ENCODE results near the gene NPAS2.

Gene NPAS2

GRCh38 chr2:100823665-100824438, 3.9 kb downstream of the NPAS2 start:
- DNase-seq, result no peak

DNA sequence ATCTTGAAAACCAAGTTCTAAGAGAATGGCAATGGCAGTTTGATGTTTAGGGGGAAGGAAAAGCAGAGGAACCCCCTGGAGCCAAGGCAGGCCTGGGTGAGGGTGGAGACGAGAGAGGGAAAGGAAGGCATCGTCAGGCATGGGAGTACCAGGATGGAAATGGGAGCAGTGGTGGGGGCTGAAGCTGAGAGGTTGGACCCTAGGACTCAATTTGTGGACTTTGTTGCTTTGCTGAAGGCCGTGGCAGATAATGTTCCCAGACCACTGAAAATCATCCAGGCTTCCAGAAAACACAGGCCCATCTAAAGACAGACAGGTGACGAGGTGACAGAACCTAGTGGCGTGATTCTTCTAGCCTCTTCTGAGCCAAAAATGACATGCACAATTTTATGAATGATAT, 4.9 kb downstream of the NPAS2 start:
- no peak for DNase-seq

- no peak for DNase-seq
Measured at GRCh38 chr2:100826494-100826893, 6.6 kb downstream of the NPAS2 start.

DNA sequence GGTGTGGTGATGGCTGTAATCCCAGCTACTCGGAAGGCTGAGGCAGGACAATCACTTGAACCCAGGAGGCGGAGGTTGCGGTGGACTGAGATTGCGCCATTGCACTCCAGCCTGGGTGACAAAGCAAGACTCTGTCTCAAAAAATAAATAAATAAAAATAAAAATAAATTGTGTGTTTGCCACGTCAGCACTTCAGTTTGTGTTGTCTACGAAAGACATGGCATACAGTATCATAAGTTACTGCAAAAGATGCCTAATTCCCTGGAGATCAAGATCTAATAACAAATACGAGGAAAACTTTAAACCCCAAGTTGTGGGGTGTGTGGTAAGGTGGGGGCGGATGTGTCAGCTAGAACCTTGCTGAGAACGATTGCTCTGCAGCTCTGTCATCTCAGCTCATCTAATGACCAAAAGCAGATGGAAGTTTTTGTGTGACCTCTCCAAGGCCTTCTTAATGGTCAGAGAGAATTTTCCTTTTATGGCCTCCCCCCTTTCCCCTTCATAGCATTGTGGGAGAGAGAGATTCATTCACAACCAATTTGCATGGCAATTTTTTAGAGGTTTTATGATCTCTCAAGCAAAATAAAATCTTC, 11.3 kb downstream of the NPAS2 start:
- no peak for DNase-seq

GRCh38 chr2:100831831-100832230, 11.9 kb downstream of the NPAS2 start:
- DNase-seq, result no peak

DNA sequence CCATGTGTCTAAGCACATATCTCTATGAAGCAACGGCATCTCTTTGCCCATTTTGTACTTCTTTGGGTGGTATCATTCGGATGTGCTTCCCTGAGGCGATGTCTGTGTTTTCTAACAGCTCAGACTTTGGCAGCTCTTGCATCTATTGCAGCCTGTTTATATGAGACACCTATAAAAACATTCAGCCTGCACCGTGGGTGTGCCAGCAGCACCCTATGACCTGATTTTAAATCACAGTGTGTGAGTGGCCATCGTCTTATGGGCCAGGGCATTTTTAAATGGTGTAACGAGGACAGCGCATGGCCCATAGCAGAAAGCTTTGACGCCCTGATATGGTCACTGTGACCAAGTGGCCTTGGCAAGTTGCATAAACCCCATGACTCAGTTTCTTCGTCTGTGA, 12.9 kb downstream of the NPAS2 start:
- DNase-seq, result no peak

- no peak for DNase-seq
Measured at GRCh38 chr2:100833331-100833730, 13.4 kb downstream of the NPAS2 start.

DNA sequence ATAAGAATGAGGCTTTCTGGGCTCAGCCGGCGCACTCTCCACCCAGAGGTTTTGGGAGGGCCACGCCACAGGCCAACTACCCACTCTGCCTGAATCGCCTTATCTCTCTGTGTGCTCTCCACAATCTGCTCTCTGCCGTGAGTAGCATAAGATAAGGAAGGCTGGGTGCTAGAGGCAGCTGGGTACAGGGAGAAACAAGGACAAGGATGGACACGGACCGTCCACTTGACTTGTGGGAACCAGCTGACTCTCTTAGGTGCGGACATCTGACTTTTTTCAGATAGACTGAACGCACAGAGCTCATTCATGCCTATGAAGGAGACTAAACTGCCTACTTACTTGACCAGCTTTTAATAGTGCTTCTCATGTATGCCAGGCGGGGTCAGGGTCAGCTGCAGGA, 14.3 kb downstream of the NPAS2 start:
- no peak for DNase-seq

- no peak for DNase-seq
Measured at GRCh38 chr2:100835006-100835659, 15.2 kb downstream of the NPAS2 start.

DNA sequence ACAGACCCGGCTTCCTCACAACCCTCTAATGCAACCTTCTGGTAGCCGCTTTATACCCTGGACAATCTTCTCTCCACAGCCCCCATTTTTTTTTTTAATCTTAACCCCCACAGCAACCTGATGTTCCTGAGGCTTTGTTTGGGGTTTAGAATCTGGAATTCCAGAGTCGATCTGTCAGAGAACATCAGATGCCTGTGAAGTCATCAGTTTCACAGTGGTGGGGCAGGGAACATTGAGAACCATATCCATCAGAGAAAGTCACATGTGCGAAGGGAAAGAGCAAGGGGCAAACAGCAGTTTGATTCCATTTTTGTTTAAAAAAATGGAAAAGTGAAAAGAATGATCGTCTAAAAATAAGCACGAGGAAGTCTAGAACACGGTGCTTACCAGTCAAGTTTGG, 20.6 kb downstream of the NPAS2 start:
- no peak for DNase-seq

- DNase-seq, result no peak
Measured at GRCh38 chr2:100842241-100842922, 22.4 kb downstream of the NPAS2 start.

DNA sequence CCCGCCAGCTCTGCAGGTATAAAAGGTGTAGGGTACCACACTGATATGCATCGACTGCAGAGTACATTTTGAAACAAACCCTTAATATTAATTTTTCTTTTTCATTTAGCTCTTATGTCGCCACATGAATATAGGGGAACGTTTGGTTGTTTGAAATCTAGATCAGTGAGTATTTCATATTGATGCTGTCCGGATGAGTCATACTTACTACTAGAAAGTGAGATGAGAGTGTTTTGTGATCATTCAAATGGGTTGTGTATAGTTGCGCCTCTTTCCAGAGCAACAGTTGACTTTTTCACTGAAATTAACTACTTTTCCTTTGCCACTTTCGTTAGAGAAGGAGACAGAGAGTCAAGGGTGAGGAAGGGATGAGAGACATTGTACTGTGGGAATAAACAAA, 24.6 kb downstream of the NPAS2 start:
- no peak for DNase-seq

GRCh38 chr2:100845141-100845991, 25.4 kb downstream of the NPAS2 start:
- no peak for DNase-seq

DNA sequence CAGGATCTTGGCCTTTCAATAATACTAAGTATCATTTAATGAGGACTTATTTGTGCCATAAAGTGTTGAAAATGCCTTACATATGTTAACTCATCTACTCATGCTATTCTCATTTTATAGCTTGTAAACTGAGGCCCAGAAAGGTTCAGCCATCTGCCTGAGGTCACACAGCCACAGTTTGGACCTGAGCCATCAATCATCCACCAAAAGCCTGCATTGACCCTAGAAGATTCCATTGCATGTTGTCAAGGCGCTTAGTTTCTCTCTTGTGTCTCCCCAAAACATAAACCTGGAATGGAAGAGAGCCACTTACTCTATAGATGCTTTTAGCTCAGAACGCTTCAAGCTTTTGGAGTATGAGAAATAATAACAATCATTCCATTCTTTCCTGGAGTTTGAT, 26.8 kb downstream of the NPAS2 start:
- DNase-seq, result no peak

- no peak for DNase-seq
Measured at GRCh38 chr2:100852447-100852846, 32.5 kb downstream of the NPAS2 start.

- no peak for DNase-seq
Measured at GRCh38 chr2:100852999-100853908, 33.3 kb downstream of the NPAS2 start.

DNA sequence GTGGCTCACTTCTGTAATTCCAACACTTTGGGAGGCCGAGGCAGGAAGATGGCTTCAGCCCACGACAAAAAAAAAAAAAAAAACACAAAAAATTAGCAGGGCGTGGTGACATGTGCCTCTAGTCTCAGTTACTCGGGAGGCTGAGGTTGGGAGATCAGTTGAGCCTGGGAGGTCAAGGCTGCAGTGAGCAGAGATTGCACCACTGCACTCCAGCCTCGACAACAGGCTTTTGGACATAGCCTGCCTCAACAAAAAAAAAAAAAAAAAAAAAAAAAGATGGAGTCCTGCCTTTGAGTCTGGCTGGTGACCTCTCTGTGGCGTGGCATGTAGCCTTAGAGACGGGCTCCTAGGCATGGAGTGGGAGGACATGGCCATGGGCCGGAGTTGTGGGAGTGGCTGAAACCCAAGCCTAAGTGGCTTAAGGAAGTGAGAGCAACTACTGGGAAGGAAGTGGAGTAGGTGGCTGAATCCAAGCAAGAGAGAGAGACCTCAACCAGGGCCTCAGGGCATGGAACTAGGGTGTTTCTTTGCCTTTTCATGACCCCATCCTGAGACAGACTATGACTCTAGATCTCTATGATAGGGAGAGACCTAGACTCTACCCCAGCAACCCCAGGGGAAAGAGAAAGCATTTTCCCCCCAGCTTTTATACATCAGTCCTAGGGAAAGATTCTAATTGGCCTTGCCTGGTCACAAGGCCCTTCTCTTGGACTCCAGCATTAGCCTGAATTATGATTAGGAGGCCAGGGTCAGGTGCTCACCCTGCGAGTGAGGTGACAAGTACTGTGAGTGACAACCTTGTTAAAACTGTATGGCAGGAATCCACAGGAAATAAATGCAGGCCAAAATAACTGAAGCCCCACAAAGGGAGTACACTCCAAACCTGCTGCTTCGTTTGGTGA, 34.2 kb downstream of the NPAS2 start:
- DNase-seq, result no peak

DNA sequence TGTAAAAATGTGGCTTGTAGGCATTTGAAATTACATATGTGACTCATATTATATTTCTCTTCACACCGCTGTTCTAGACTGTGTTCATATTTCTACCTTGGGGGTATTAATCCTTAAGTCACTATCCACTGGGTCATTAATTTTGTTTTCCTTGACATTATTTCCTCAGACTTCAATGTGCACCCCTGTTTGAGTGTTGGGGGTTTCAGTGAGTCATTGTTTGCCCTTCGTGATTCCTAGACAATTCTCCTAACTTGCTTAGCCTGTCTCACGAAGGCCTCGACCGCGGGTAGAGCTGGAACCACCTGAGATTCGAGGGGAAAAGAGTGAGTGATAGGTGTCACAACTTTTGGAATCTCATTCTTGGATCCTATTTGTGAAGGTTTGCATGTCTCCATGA, 35.1 kb downstream of the NPAS2 start:
- no peak for DNase-seq

GRCh38 chr2:100855606-100856005, 35.7 kb downstream of the NPAS2 start:
- no peak for DNase-seq

GRCh38 chr2:100856732-100857131, 36.8 kb downstream of the NPAS2 start:
- no peak for DNase-seq
